Activated CD8-positive, alpha-beta T cell treated with anti-CD3 and anti-CD28 coated beads for 36 hours (primary cell): ENCODE results near the gene B3GALNT1. TPM values are rescaled to one million over a fixed set of nuclear protein-coding genes. Genes with fewer than 3 reads are reported as not detected.

ENCODE experiments used
- ATAC-seq: fragments of 200-7000 bp; cut with Tn5 transposase; one replicate; pipeline ENCODE4 v1.10.0; 2021; ENCODE audit warnings: mild to moderate bottlenecking, moderate library complexity
- CTCF ChIA-PET: fragments of 350-600 bp; sonication (Branson Sonifier 250); formaldehyde crosslinking; loops from one replicate; lab custom pipeline; 2021; ENCODE audit warnings: antibody characterized with exemption; lab: Charles Lee
- POLR2A ChIA-PET: fragments of 350-600 bp; sonication (Branson Sonifier 250); formaldehyde crosslinking; loops from one replicate; lab custom pipeline; 2021; ENCODE audit warnings: antibody characterized with exemption; lab: Charles Lee
- DNase-seq: peaks from one replicate; pipeline ENCODE4 v3.0.0-alpha.2; 2020
- H3K27ac Mint-ChIP-seq: one replicate; pipeline ENCODE4 v1.8.0; 2021; ENCODE audit warnings: mild to moderate bottlenecking, mixed read lengths
- H3K27me3 Mint-ChIP-seq: one replicate; pipeline ENCODE4 v1.8.0; 2021; ENCODE audit warnings: mixed read lengths
- H3K36me3 Mint-ChIP-seq: one replicate; pipeline ENCODE4 v1.8.0; 2021; ENCODE audit warnings: low read depth, mixed read lengths
- H3K4me1 Mint-ChIP-seq: one replicate; pipeline ENCODE4 v1.8.0; 2021; ENCODE audit warnings: low read depth, mixed read lengths
- H3K4me3 Mint-ChIP-seq: one replicate; pipeline ENCODE4 v1.8.0; 2021; ENCODE audit warnings: mild to moderate bottlenecking, moderate library complexity, mixed read lengths
- H3K9me3 Mint-ChIP-seq: one replicate; pipeline ENCODE4 v1.8.0; 2021; ENCODE audit warnings: mixed read lengths
- CTCF ChIP-seq: fragments of 200-600 bp; IDR thresholded peaks from one replicate; pipeline ENCODE4 v1.8.0; 2022; ENCODE audit warnings: antibody characterized with exemption, mild to moderate bottlenecking
- intact Hi-C: fragments of 100-400 bp; cut with micrococcal nuclease; formaldehyde crosslinking; loops from one replicate; pipeline ENCODE4 v1.10.0; 2022
- total RNA-seq, 2 experiments: library from RNA; stranded (reverse); gene quantifications; one replicate each; pipeline ENCODE4 v1.2.3, GENCODE V29; 2021

Gene B3GALNT1
- total RNA-seq, 2 experiments from 2014 or later = 2.2 to 3.2 TPM

- DNase-seq (no peak), ATAC-seq (no peak)
- ChIA-PET POLR2A (no interaction called here), CTCF (interaction anchor here (1.2 kb wide), 1 partner anchor 10 kb away, joined by 3 read pairs; no protein-coding TSS in a partner anchor)
- Mint-ChIP-seq H3K9me3 (no peaks in the 10 kb centered on the region), H3K36me3 (no peaks in the 10 kb centered on the region), H3K4me3 (no peak overlapping the region), H3K4me1 (no peaks in the 10 kb centered on the region), H3K27me3 (peaks cover 3% of the 10 kb centered on the region), H3K27ac (no peak overlapping the region)
- TF ChIP-seq CTCF = no peak
- intact Hi-C loops = no loop called here
These were observed 43.8 kb upstream of the B3GALNT1 start for GRCh38 chr3:161148832-161149475.

- Mint-ChIP-seq H3K9me3 (no peaks in the 10 kb centered on the region), H3K27ac (no peak overlapping the region), H3K4me1 (no peaks in the 10 kb centered on the region), H3K4me3 (no peak overlapping the region), H3K27me3 (peaks cover under 1% of the 10 kb centered on the region), H3K36me3 (no peaks in the 10 kb centered on the region)
- TF ChIP-seq CTCF = no peak
- ChIA-PET POLR2A (no interaction called here), CTCF (interaction anchor here (0.6 kb wide), 1 partner anchor 107 kb away, joined by 3 read pairs; no protein-coding TSS in a partner anchor)
- DNase-seq (no peak), ATAC-seq (no peak)
- intact Hi-C loops = no loop called here
These were observed 37.3 kb upstream of the B3GALNT1 start for GRCh38 chr3:161142486-161142885.

GRCh38 chr3:161139686-161140085 lies 34.5 kb upstream of the B3GALNT1 start:
- no peaks in the 10 kb centered on the region for H3K4me1 Mint-ChIP-seq
- H3K4me3 Mint-ChIP-seq = no peak overlapping the region
- no peak for ATAC-seq
- intact Hi-C loops = no loop called here
- H3K9me3 Mint-ChIP-seq = no peaks in the 10 kb centered on the region
- H3K36me3 Mint-ChIP-seq = no peaks in the 10 kb centered on the region
- POLR2A ChIA-PET = no interaction called here
- TF ChIP-seq CTCF = no peak
- DNase-seq = no peak
- H3K27ac Mint-ChIP-seq = no peak overlapping the region
- CTCF ChIA-PET = interaction anchor here (0.5 kb wide), 1 partner anchor 287 kb away, joined by 3 read pairs; no protein-coding TSS in a partner anchor
- H3K27me3 Mint-ChIP-seq = no peaks in the 10 kb centered on the region

- Mint-ChIP-seq H3K9me3 (no peaks in the 10 kb centered on the region), H3K27ac (no peak overlapping the region), H3K4me1 (no peaks in the 10 kb centered on the region), H3K27me3 (no peaks in the 10 kb centered on the region), H3K36me3 (no peaks in the 10 kb centered on the region), H3K4me3 (no peak overlapping the region)
- intact Hi-C loops = no loop called here
- ChIA-PET CTCF (interaction anchor here (1.1 kb wide), 1 partner anchor 24 kb away, joined by 4 read pairs; no protein-coding TSS in a partner anchor), POLR2A (no interaction called here)
- ATAC-seq (no peak), DNase-seq (no peak)
- TF ChIP-seq CTCF = no peak
These were observed 32.1 kb upstream of the B3GALNT1 start for GRCh38 chr3:161137260-161137659.

- no peaks in the 10 kb centered on the region for H3K27me3 Mint-ChIP-seq
- H3K9me3 Mint-ChIP-seq = no peaks in the 10 kb centered on the region
- DNase-seq (no peak), ATAC-seq (no peak)
- intact Hi-C loops = no loop called here
- no peak overlapping the region for H3K27ac Mint-ChIP-seq
- no peaks in the 10 kb centered on the region for H3K4me1 Mint-ChIP-seq
- no peak for TF ChIP-seq CTCF
- ChIA-PET CTCF (no interaction called here), POLR2A (no interaction called here)
- no peak overlapping the region for H3K4me3 Mint-ChIP-seq
- H3K36me3 Mint-ChIP-seq = no peaks in the 10 kb centered on the region
These were observed 27.2 kb upstream of the B3GALNT1 start for GRCh38 chr3:161132391-161132790.
